H1 (cell line): ENCODE results near the gene GPC6. TPM values are rescaled to one million over a fixed set of nuclear protein-coding genes. Genes with fewer than 3 reads are reported as not detected.

Source experiments
- CTCF ChIA-PET: fragments of 300-600 bp; sonication (Branson Sonifier 250); formaldehyde crosslinking; loops from one replicate; lab custom pipeline; 2021; ENCODE audit not compliant: partially characterized antibody; lab: Charles Lee
- POLR2A ChIA-PET: fragments of 300-600 bp; sonication (Branson Sonifier 250); formaldehyde crosslinking; loops from one replicate; lab custom pipeline; 2021; ENCODE audit warnings: inconsistent platforms; ENCODE audit not compliant: partially characterized antibody; lab: Charles Lee
- DNase-seq, 2 experiments: peaks; one replicate each; pipeline versions ENCODE4 v3.0.0 to v3.0.0-alpha.2; 2010 to 2022; ENCODE audit warnings: low spot score in 2 of 2, low read depth in 1 of 2, mixed read lengths in 1 of 2
- FAIRE-seq: peaks from 2 replicates; lab custom pipeline; 2011; peaks lifted over from hg19 to GRCh38; lab: Jason Lieb, UNC
- H2AFZ ChIP-seq: 2 replicates; pipeline ENCODE4 v1.8.1; 2012; ENCODE audit warnings: low read length, inconsistent platforms
- H2AK5ac ChIP-seq: 2 replicates; pipeline ENCODE4 v1.6.1; 2013; ENCODE audit warnings: low read depth, low read length
- H2BK120ac ChIP-seq: replicated peaks from 2 replicates; pipeline ENCODE3; 2013; ENCODE audit warnings: low read depth, low read length, inconsistent platforms
- H2BK12ac ChIP-seq: 2 replicates; pipeline ENCODE4 v1.6.1; 2013; ENCODE audit warnings: low read depth, low read length
- H2BK15ac ChIP-seq: 2 replicates; pipeline ENCODE4 v1.6.1; 2013; ENCODE audit warnings: low read length
- H2BK20ac ChIP-seq: 2 replicates; pipeline ENCODE4 v1.6.1; 2013; ENCODE audit warnings: low read length
- H2BK5ac ChIP-seq: 2 replicates; pipeline ENCODE4 v1.6.1; 2013; ENCODE audit warnings: low read depth, low read length
- H3K14ac ChIP-seq: 2 replicates; pipeline ENCODE4 v1.6.1; 2013; ENCODE audit warnings: inconsistent platforms; ENCODE audit not compliant: insufficient read length
- H3K18ac ChIP-seq: 2 replicates; pipeline ENCODE4 v1.6.1; 2013; ENCODE audit warnings: low read length; ENCODE audit errors: extremely low read depth
- H3K23ac ChIP-seq: 2 replicates; pipeline ENCODE4 v1.6.1; 2013; ENCODE audit warnings: inconsistent platforms; ENCODE audit not compliant: insufficient read length
- H3K23me2 ChIP-seq: 2 replicates; pipeline ENCODE4 v1.6.1; 2013; ENCODE audit warnings: low read depth, low read length
- H3K27ac ChIP-seq: 2 replicates; pipeline ENCODE4 v1.6.1; 2011; ENCODE audit warnings: low read depth, low read length, inconsistent platforms
- H3K27me3 ChIP-seq, 4 experiments: replicated peaks in 1 of 4; 1 replicate in 1 of 4; 2 replicates in 3 of 4; pipeline versions ENCODE4 v1.6.1 to v1.8.1; 2011 to 2013; ENCODE audit warnings: low read length in 3 of 4, mild to moderate bottlenecking in 3 of 4, inconsistent platforms in 2 of 4, mixed read lengths in 2 of 4, moderate library complexity in 1 of 4; ENCODE audit not compliant: control insufficient read depth in 3 of 4, insufficient read depth in 3 of 4; ENCODE audit errors: extremely low read depth in 1 of 4
- H3K36me3 ChIP-seq, 4 experiments: 2 replicates each; pipeline versions ENCODE4 v1.6.1 to v1.8.1; 2011 to 2013; ENCODE audit warnings: mild to moderate bottlenecking in 4 of 4, low read length in 3 of 4, moderate library complexity in 2 of 4, control low read depth in 1 of 4, inconsistent platforms in 1 of 4; ENCODE audit not compliant: insufficient read depth in 4 of 4, control insufficient read depth in 2 of 4
- H3K4ac ChIP-seq: replicated peaks from 2 replicates; pipeline ENCODE3; 2013; ENCODE audit warnings: low read length, low read depth, mixed read lengths, inconsistent platforms; ENCODE audit not compliant: insufficient read length
- H3K4me1 ChIP-seq, 4 experiments: replicated peaks in 1 of 4; 1 replicate in 1 of 4; 2 replicates in 3 of 4; pipeline versions ENCODE4 v1.6.1 to v1.8.1; 2011 to 2013; ENCODE audit warnings: low read length in 3 of 4, inconsistent platforms in 2 of 4, mixed read lengths in 1 of 4; ENCODE audit not compliant: insufficient read depth in 4 of 4, control insufficient read depth in 3 of 4
- H3K4me2 ChIP-seq, 2 experiments: 2 replicates each; pipeline versions ENCODE4 v1.6.1 to v1.8.1; 2011 to 2013; ENCODE audit warnings: low read depth in 2 of 2, low read length in 2 of 2, control low read depth in 1 of 2, inconsistent platforms in 1 of 2, mild to moderate bottlenecking in 1 of 2; ENCODE audit not compliant: insufficient read depth in 1 of 2
- H3K4me3 ChIP-seq, 4 experiments: fragments of 200-600, 300-600 bp in 1 of 4; sonication (generic), shearing (Covaris generic), sonication (Bioruptor Twin) in 1 of 4; 2 replicates each; pipeline versions ENCODE4 v1.5.1 to v1.8.1; 2011 to 2016; ENCODE audit warnings: low read length in 4 of 4, low read depth in 3 of 4, control low read depth in 2 of 4, inconsistent platforms in 2 of 4, mild to moderate bottlenecking in 2 of 4, mixed read lengths in 1 of 4, moderate library complexity in 1 of 4; ENCODE audit not compliant: insufficient read depth in 2 of 4; ENCODE audit errors: extremely low read depth in 1 of 4
- H3K56ac ChIP-seq: replicated peaks from 2 replicates; pipeline ENCODE3; 2013; ENCODE audit warnings: low read depth, mild to moderate bottlenecking, mixed read lengths, low read length, inconsistent platforms; ENCODE audit not compliant: insufficient read length
- H3K79me1 ChIP-seq: 2 replicates; pipeline ENCODE4 v1.6.1; 2013; ENCODE audit warnings: low read depth, low read length, control low read depth
- H3K79me2 ChIP-seq, 2 experiments: 2 replicates each; pipeline versions ENCODE4 v1.6.1 to v1.8.1; 2012 to 2013; ENCODE audit warnings: low read length in 2 of 2, mild to moderate bottlenecking in 2 of 2, inconsistent platforms in 1 of 2; ENCODE audit not compliant: insufficient read depth in 2 of 2, control insufficient read depth in 1 of 2
- H3K9ac ChIP-seq, 4 experiments: replicated peaks in 1 of 4; 1 replicate in 1 of 4; 2 replicates in 3 of 4; pipeline versions ENCODE4 v1.6.1 to v1.8.1; 2011 to 2013; ENCODE audit warnings: low read depth in 3 of 4, low read length in 3 of 4, control low read depth in 2 of 4, mild to moderate bottlenecking in 2 of 4, moderate library complexity in 2 of 4, inconsistent platforms in 1 of 4; ENCODE audit errors: extremely low read depth in 1 of 4
- H3K9me3 ChIP-seq, 2 experiments: 2 replicates each; pipeline versions ENCODE4 v1.6.1 to v1.8.1; 2012 to 2013; ENCODE audit warnings: mild to moderate bottlenecking in 2 of 2, moderate library complexity in 2 of 2, control low read depth in 1 of 2, inconsistent platforms in 1 of 2, low read depth in 1 of 2, low read length in 1 of 2, mixed read lengths in 1 of 2; ENCODE audit not compliant: insufficient read depth in 2 of 2
- H4K20me1 ChIP-seq, 2 experiments: replicated peaks in 1 of 2; 2 replicates each; pipeline versions ENCODE3 to v1.8.1; 2011 to 2013; ENCODE audit warnings: inconsistent platforms in 2 of 2, low read length in 2 of 2, mild to moderate bottlenecking in 1 of 2; ENCODE audit not compliant: insufficient read depth in 2 of 2, control insufficient read depth in 1 of 2
- H4K5ac ChIP-seq: 2 replicates; pipeline ENCODE4 v1.6.1; 2013; ENCODE audit warnings: low read length, low read depth, mixed read lengths, inconsistent platforms; ENCODE audit not compliant: insufficient read length
- H4K8ac ChIP-seq: 2 replicates; pipeline ENCODE4 v1.8.0; 2013; ENCODE audit warnings: mild to moderate bottlenecking, moderate library complexity, low read length, inconsistent platforms; ENCODE audit not compliant: insufficient read depth; ENCODE audit errors: extremely low read depth
- H4K91ac ChIP-seq: replicated peaks from 2 replicates; pipeline ENCODE3; 2013; ENCODE audit warnings: low read length, mixed read lengths, inconsistent platforms; ENCODE audit not compliant: insufficient read length
- BCL11A ChIP-seq, 2 experiments: IDR thresholded peaks; one replicate each; pipeline ENCODE4 v1.6.1; 2011; ENCODE audit warnings: low read depth in 2 of 2, low read length in 2 of 2, mild to moderate bottlenecking in 2 of 2
- CHD2 ChIP-seq: IDR thresholded peaks from 2 replicates; pipeline ENCODE4 v1.6.1; 2012; ENCODE audit warnings: low read length, improper control_type of control experiment
- EP300 ChIP-seq, 2 experiments: IDR thresholded peaks; 1 replicate in 1 of 2; 2 replicates in 1 of 2; pipeline ENCODE4 v1.6.1; 2011 to 2012; ENCODE audit warnings: low read depth in 2 of 2, low read length in 2 of 2, mild to moderate bottlenecking in 2 of 2, borderline replicate concordance in 1 of 2, inconsistent platforms in 1 of 2, moderate library complexity in 1 of 2
- EZH2 ChIP-seq: fragments of 200-600 bp; sonication (generic); IDR thresholded peaks from 2 replicates; pipeline ENCODE4 v1.7.1; 2012; ENCODE audit warnings: low read depth, mild to moderate bottlenecking, moderate library complexity, low read length, inconsistent platforms; ENCODE audit not compliant: severe bottlenecking
- KDM4A ChIP-seq: IDR thresholded peaks from one replicate; pipeline ENCODE4 v1.7.1; 2012; ENCODE audit warnings: low read depth, mild to moderate bottlenecking, moderate library complexity, low read length, inconsistent platforms; ENCODE audit not compliant: severe bottlenecking
- NANOG ChIP-seq: IDR thresholded peaks from 2 replicates; pipeline ENCODE4 v1.6.1; 2011; ENCODE audit warnings: low read length, low read depth, mild to moderate bottlenecking, inconsistent platforms; ENCODE audit not compliant: insufficient read depth, poor library complexity, severe bottlenecking
- POLR2AphosphoS5 ChIP-seq: IDR thresholded peaks from 2 replicates; pipeline ENCODE4 v1.6.1; 2011; ENCODE audit warnings: low read depth, low read length
- POU5F1 ChIP-seq: IDR thresholded peaks from 2 replicates; pipeline ENCODE4 v1.6.1; 2011; ENCODE audit warnings: low read depth, mild to moderate bottlenecking, low read length, moderate library complexity
- SP2 ChIP-seq: IDR thresholded peaks from 2 replicates; pipeline ENCODE4 v1.6.1; 2012; ENCODE audit warnings: mild to moderate bottlenecking, low read length, inconsistent platforms
- SUZ12 ChIP-seq: fragments of 200-600 bp; sonication (generic); IDR thresholded peaks from 2 replicates; pipeline ENCODE4 v1.6.1; 2012; ENCODE audit warnings: mild to moderate bottlenecking, inconsistent platforms, low read length, moderate library complexity, mixed read lengths
- TCF12 ChIP-seq: IDR thresholded peaks from 2 replicates; pipeline ENCODE4 v1.6.1; 2011; ENCODE audit warnings: low read depth, mild to moderate bottlenecking, low read length
- YY1 ChIP-seq: IDR thresholded peaks from 2 replicates; pipeline ENCODE4 v1.6.1; 2011; ENCODE audit warnings: low read depth, mild to moderate bottlenecking, low read length
- polyA plus RNA-seq, 7 experiments: library from polyadenylated mRNA; depleted of rRNA in 3 of 7; stranded (reverse) in 5 of 7; unstranded in 2 of 7; fragments of >200 nt in 5 of 7; fragments of 200-250 nt in 2 of 7; gene quantifications; 1 replicate in 5 of 7; 2 replicates in 1 of 7; 4 replicates in 1 of 7; pipeline versions ENCODE4 v1.2.1 to v1.2.3, GENCODE V29; 2011 to 2013; ENCODE audit warnings: missing spikeins in 2 of 7, mixed read lengths in 2 of 7
- total RNA-seq: library from RNA; stranded (reverse); fragmentation: NEBNext Ultra II Directional; extraction: Animal tissue kit (Norgen Biotek cat#: 25700); gene quantifications from 2 replicates; pipeline ENCODE4 v1.2.1, GENCODE V29; 2021

GPC6 gene
- total and polyA plus RNA-seq, 2 of the 8 experiments (the other 6 are each of a cell fraction or from before 2014, with no cell fraction given): 5.4 to 12.0 TPM

DNA sequence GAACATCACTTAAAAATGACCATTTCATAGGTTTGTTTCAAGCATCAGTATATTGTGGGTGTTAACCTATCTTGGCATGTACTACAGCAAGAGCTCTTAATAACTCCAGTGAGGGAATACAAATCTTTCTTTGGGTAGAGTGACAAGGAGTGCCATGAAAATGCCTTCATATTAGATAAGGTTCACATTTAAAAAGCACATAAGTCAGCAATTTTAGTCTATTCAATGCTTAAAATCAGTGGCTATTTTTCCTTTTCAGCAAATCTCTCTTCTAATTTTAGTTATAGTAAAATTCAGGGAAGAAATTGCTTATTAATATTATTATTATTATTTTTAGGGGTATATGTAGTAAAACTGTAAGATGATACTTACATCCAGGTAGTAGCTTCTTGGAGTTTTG, 291.1 kb downstream of the GPC6 start:
- no peak overlapping the region for H3K9ac ChIP-seq
- H3K79me1 ChIP-seq: no peaks in the 10 kb centered on the region
- no peak overlapping the region for H3K23ac ChIP-seq
- DNase-seq (no peak), FAIRE-seq (no peak)
- no peak overlapping the region for H3K4me3 ChIP-seq
- no peaks in the 10 kb centered on the region for H3K27me3 ChIP-seq
- no peak overlapping the region for H3K4ac ChIP-seq
- no peak overlapping the region for H4K91ac ChIP-seq
- H3K4me1 ChIP-seq: peaks cover 0 to 7% (median 0%) of the 10 kb centered on the region in 4 experiments; a peak in 2 of 7 replicates
- no peak overlapping the region for H3K56ac ChIP-seq
- no peak overlapping the region for H2BK12ac ChIP-seq
- ChIA-PET CTCF (interaction anchor here (0.7 to 1.4 kb wide), 2 partner anchors 16 to 844 kb away, joined by 3 to 4 read pairs; no protein-coding TSS in a partner anchor), POLR2A (no interaction called here)
- H3K36me3 ChIP-seq: no peaks in the 10 kb centered on the region
- H3K23me2 ChIP-seq: no peaks in the 10 kb centered on the region
- no peaks in the 10 kb centered on the region for H3K79me2 ChIP-seq
- no peak overlapping the region for H3K14ac ChIP-seq
- H3K4me2 ChIP-seq: no peak overlapping the region
- H4K8ac ChIP-seq: no peak overlapping the region
- no peaks in the 10 kb centered on the region for H3K9me3 ChIP-seq
- no peak overlapping the region for H2AFZ ChIP-seq
- no peak overlapping the region for H2BK20ac ChIP-seq
- H4K20me1 ChIP-seq: no peaks in the 10 kb centered on the region
- no peak overlapping the region for H2AK5ac ChIP-seq
- H3K18ac ChIP-seq: no peak overlapping the region
- no peak overlapping the region for H3K27ac ChIP-seq
- no peak overlapping the region for H4K5ac ChIP-seq
- H2BK5ac ChIP-seq: no peak overlapping the region
- H2BK15ac ChIP-seq: no peak overlapping the region
- no peak overlapping the region for H2BK120ac ChIP-seq
- TF ChIP-seq POLR2AphosphoS5 (no peak), BCL11A (IDR thresholded peaks at IDR 0.05; ENCODE audit: low read depth in 2 of 2, low read length in 2 of 2) (no peak), SP2 (no peak), TCF12 (no peak), NANOG (no peak), KDM4A (no peak), YY1 (no peak), EP300 (IDR thresholded peaks at IDR 0.05; ENCODE audit: borderline replicate concordance in 1 of 2, low read depth in 2 of 2, low read length in 2 of 2) (no peak), SUZ12 (no peak), POU5F1 (no peak), EZH2 (no peak), CHD2 (no peak)
